ENCODE measurements around the gene UBE2S. TPM values are rescaled to one million over a fixed set of nuclear protein-coding genes. Genes with fewer than 3 reads are reported as not detected.
"Not testable (repeated sequence)": the region's sequence is repeated elsewhere in the genome, so short reads cannot be mapped to it uniquely, and the experiment has no call there.

UBE2S gene
- 10 to 100 TPM in 2 of 4 donors, 1 to 10 TPM in 2; 5.7 to 13.3 (median 9.8) TPM for total RNA-seq

DNA sequence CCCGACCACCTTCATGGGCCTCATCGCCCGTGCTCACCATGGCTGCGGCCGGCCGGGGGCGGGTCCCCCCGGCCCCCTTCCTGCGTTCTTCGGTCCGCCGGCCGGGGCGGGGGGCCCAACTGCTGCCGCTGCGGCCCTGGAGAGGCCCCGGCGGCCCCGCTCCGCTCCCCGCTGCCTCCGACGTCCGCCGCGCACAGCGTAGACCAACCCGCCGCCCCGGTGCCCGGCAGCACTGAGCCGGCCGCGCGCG lies at the start of gene UBE2S:
Gene UBE2S (minus strand): TSS at position 239 of the 250 bp plus-strand sequence. CDS start 199 bp downstream, at position 40.
- peaks cover under 1 to 10% of the 10 kb centered on the region in 2 donors for H3K36me3 ChIP-seq
- peak within 1 kb of the TSS; percentile 69 to 93 (median 92) for H3K4me3 ChIP-seq (replicated peaks in 1 of 3)
- intact Hi-C loops (cut with DNase I); DNase-seq; H3K27me3 ChIP-seq; H3K9me3 ChIP-seq: not testable (repeated sequence)
- H3K27ac ChIP-seq, result peak within 1 kb of the TSS; percentile 94 to 100 (median 99)
- WGBS, 2 donors, result 3% methylated on average over 6 of the region's 36 CpGs; no CpG with 5 or more reads in 1 of the 2 donors
- TF ChIP-seq POLR2A (IDR thresholded peaks at IDR 0.05), result peak; percentile 88 to 100
- TF ChIP-seq, protein P1, sequence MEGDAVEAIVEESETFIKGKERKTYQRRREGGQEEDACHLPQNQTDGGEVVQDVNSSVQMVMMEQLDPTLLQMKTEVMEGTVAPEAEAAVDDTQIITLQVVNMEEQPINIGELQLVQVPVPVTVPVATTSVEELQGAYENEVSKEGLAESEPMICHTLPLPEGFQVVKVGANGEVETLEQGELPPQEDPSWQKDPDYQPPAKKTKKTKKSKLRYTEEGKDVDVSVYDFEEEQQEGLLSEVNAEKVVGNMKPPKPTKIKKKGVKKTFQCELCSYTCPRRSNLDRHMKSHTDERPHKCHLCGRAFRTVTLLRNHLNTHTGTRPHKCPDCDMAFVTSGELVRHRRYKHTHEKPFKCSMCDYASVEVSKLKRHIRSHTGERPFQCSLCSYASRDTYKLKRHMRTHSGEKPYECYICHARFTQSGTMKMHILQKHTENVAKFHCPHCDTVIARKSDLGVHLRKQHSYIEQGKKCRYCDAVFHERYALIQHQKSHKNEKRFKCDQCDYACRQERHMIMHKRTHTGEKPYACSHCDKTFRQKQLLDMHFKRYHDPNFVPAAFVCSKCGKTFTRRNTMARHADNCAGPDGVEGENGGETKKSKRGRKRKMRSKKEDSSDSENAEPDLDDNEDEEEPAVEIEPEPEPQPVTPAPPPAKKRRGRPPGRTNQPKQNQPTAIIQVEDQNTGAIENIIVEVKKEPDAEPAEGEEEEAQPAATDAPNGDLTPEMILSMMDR (IDR thresholded peaks at IDR 0.05), result peak in 1 of 6 experiments; percentile 1
- peaks cover 14 to 18% of the 10 kb centered on the region in 2 donors for H3K4me1 ChIP-seq

DNA sequence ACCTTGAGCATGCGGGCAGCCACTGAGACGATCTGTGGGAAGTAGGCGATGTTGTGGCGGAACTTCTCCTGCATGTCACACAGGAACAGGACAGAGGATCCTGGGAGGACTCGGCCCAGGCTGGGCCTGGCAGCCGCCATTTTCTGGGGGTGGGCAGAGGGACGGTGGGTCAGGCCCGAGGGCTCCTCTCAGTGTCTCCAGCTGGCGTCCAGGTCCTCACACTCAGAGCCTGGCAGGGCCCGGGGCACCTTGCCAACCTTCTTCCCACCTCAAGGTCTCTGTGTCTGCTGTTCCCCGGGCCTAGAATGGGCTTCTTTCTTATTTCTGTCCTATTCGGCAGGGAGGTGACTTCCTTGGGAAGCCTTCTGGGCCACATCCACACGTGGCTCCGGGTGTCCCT lies 48.8 kb upstream of the UBE2S start:
- no peak for DNase-seq
- TF ChIP-seq, protein P1 (IDR thresholded peaks at IDR 0.05), result no peak
- no peak for TF ChIP-seq POLR2A (IDR thresholded peaks at IDR 0.05)
- Histone ChIP-seq H3K9me3 (no peaks in the 10 kb centered on the region), H3K27me3 (peaks cover 8% of the 10 kb centered on the region), H3K36me3 (peaks cover 9 to 10% of the 10 kb centered on the region in 2 donors), H3K27ac (no peak overlapping the region), H3K4me1 (peaks cover 0 to 31% of the 10 kb centered on the region in 2 donors), H3K4me3 (replicated peaks in 1 of 3) (no peak overlapping the region)
- WGBS, 2 donors, result 90 to 94% methylated on average over 11 to 14 of the region's 14 CpGs
- intact Hi-C loops (cut with DNase I), result no loop called here

DNA sequence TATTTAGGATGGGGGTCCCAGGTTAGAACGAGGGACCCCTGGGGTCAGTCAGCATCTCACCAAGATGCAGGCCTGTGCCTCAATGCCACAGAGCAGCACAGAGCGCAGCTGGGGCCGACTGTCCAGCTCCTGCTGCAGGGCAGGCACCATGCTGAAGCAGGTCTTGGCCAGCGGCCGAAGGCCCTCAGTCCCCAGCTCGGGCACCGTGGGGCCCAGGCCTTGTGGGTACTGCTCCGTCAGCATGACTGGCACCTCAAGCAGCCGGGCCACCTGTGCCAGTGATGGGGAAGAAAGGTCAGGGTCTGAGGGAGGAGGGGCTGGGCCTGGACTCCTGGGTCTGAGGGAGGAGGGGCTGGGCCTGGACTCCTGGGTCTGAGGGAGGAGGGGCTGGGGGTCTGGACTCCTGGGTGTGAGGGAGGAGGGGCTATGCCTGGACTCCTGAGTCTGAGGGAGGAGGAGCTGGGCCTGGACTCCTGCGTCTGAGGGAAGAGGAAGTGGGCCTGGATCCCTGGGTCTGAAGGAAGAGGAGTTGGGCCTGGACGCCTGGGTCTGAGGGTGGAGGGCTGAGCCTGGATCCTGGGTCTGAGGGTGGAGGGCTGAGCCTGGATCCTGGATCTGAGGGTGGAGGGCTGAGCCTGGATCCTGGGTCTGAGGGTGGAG lies 48.1 kb upstream of the UBE2S start:
- Histone ChIP-seq H3K4me3 (replicated peaks in 1 of 3) (no peak overlapping the region), H3K9me3 (no peaks in the 10 kb centered on the region), H3K27ac (no peak overlapping the region), H3K4me1 (peaks cover 0 to 29% of the 10 kb centered on the region in 2 donors), H3K27me3 (peaks cover 9% of the 10 kb centered on the region), H3K36me3 (peaks cover 9 to 10% of the 10 kb centered on the region in 2 donors)
- no peak for DNase-seq
- TF ChIP-seq, protein P1 (IDR thresholded peaks at IDR 0.05), result no peak
- TF ChIP-seq POLR2A (IDR thresholded peaks at IDR 0.05), result no peak
- 77 to 84% methylated on average over 4 to 9 of the region's 11 CpGs for WGBS, 2 donors
- intact Hi-C loops (cut with DNase I), result no loop called here

DNA sequence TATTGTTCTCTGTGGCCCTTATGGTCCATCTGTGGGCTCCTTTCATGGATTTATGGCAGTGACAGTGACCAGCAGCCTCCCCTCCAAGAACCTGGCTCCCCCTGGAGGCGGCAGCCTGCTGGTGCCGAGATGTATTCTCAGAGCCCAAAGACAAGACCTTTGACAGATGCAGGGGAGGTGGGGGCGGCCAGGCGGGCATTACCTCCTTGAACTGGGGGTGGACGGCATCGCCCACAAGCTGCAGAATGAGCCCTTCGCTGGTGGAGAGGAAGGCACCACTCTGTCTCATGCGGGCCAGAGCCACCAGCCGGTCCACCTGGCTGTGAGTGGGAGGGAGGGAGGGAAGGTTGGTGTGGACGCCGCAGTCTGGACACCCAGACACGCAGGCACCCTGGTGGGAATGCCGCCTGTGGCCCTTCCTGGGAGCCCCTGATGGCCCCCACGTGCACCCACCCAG lies 47.2 kb upstream of the UBE2S start:
- H3K27ac ChIP-seq, result no peak overlapping the region
- intact Hi-C loops (cut with DNase I), result no loop called here
- DNase-seq, result no peak
- WGBS, 2 donors, result 45 to 100% methylated on average over 1 to 2 of the region's 14 CpGs
- peaks cover 9% of the 10 kb centered on the region for H3K27me3 ChIP-seq
- no peak for TF ChIP-seq POLR2A (IDR thresholded peaks at IDR 0.05)
- TF ChIP-seq, protein P1 (IDR thresholded peaks at IDR 0.05), result peak in 2 of 6 experiments; percentile 12 to 43
- H3K9me3 ChIP-seq, result no peaks in the 10 kb centered on the region
- H3K4me3 ChIP-seq (replicated peaks in 1 of 3), result no peak overlapping the region
- peaks cover 9 to 10% of the 10 kb centered on the region in 2 donors for H3K36me3 ChIP-seq
- H3K4me1 ChIP-seq, result peaks cover 0 to 22% of the 10 kb centered on the region in 2 donors

DNA sequence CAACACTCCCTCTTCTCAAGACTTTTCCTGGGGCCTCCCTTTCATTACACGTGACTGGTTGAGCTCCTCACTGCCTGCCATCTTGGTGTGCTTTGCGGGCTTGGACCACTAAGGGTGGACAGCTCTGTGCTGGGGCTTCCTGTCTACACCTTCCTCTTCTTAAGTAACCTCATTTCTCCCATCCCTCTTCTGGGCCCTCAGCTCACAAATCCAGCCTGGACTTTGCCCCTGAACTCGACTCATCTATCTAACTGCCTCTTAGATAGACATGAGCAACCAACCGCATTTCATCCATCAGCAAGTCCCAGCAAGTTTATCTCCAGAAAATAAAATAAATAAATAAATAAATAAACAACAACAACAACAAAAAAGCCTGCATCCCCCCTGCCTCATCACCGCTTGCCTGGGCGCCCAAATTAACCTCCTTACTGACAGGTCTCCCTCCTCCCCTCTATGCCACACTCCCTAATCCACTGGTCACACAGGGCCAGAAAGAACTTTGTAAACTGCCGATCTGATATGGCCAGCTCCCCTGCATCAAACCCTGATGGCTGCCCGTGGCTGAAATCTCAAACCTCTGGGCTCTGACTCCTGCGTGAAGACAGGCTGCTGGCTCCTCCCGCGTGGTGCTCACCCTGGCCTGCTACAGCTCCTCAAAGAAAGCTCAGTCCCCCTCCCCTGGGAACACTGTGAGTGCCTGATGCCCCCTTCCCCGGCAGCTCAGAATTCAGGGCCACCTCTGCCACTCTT lies 46.1 kb upstream of the UBE2S start:
- intact Hi-C loops (cut with DNase I), result no loop called here
- Histone ChIP-seq H3K9me3 (no peaks in the 10 kb centered on the region), H3K27ac (no peak overlapping the region), H3K36me3 (peaks cover 9 to 10% of the 10 kb centered on the region in 2 donors), H3K4me1 (peaks cover 0 to 22% of the 10 kb centered on the region in 2 donors), H3K4me3 (replicated peaks in 1 of 3) (no peak overlapping the region), H3K27me3 (peaks cover 9% of the 10 kb centered on the region)
- WGBS, 2 donors, result 94 to 96% methylated on average over 9 to 12 of the region's 12 CpGs
- TF ChIP-seq POLR2A (IDR thresholded peaks at IDR 0.05), result no peak
- no peak for DNase-seq
